Smooth muscle cell of trachea (primary cell): ENCODE measurements around the gene CRYGN. TPM values are rescaled to one million over a fixed set of nuclear protein-coding genes. Genes with fewer than 3 reads are reported as not detected.

Experiments
- total RNA-seq: library from RNA; depleted of rRNA; stranded (reverse); fragments of >200 nt; gene quantifications from 2 replicates; pipeline ENCODE4 v1.2.1, GENCODE V29; 2014

The CRYGN gene
- 0.58 and 0.83 TPM in 2 replicates for total RNA-seq

GRCh38 chr7:151439855-151440798 is at the start of gene CRYGN:
TSS of gene CRYGN (minus strand) at chr7:151440141. CDS start at chr7:151439917, 224 bp downstream.

GRCh38 chr7:151409667-151410404 is 30.1 kb downstream of the CRYGN start, which contains the start of gene WDR86:
TSS of gene WDR86 (minus strand) at chr7:151410038. CDS start at chr7:151409589, 449 bp downstream.

Other genes with a start within 250 kb of the CRYGN start
- gene H2BK1, start 229.7 kb downstream of the CRYGN start, total RNA-seq, result not detected in 2 replicates
- gene ABCF2, start 212.9 kb downstream of the CRYGN start, total RNA-seq, result 64.7 and 65.2 TPM in 2 replicates
- gene CHPF2, start 207.7 kb downstream of the CRYGN start, total RNA-seq, result 71.4 and 127 TPM in 2 replicates
- gene SMARCD3, start 191.4 kb downstream of the CRYGN start, total RNA-seq, result 27.3 and 47.0 TPM in 2 replicates
- gene NUB1, start 98.3 kb downstream of the CRYGN start, total RNA-seq, result 41.5 and 52.1 TPM in 2 replicates
- gene WDR86, start 30.1 kb downstream of the CRYGN start, total RNA-seq, result 3.8 TPM in 1 of 2 replicates, not detected in the other
- 59.2 and 74.9 TPM in 2 replicates for gene RHEB, start 79.8 kb upstream of the CRYGN start, total RNA-seq